22Rv1 (cell line): ENCODE results near the gene CSGALNACT2.

Experiments
- H3K27ac ChIP-seq: fragments of 450-650 bp; 2 replicates; pipeline ENCODE4 v1.5.1; 2017
- ZFX ChIP-seq: fragments of 450-650 bp; IDR thresholded peaks from 2 replicates; pipeline ENCODE4 v1.6.1; 2017; ENCODE audit warnings: antibody characterized with exemption, borderline replicate concordance
- TF ChIP-seq, protein P1 (sequence below): fragments of 450-650 bp; IDR thresholded peaks from 2 replicates; pipeline ENCODE4 v1.5.1; 2017; ENCODE audit warnings: mild to moderate bottlenecking

Gene CSGALNACT2

DNA sequence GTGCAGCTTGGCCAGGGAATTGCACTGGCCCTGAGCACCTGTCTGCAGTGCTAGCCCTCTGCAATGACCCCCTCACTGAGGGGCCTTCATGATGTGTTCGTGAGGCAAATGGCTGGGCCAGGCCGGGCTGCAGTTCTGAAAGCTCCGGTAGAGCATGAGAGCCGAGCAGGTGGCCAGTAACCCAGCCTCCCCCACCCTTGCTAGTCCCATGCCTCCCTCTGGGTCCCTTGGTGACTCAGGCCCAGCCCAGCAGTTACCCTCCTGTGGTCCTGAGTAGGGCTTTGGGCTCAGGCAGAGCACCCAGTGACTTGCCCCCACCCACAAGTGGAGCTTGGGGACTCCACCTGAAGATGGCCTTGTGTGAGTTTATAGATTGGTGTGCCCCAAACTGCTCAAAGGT is 16.1 kb upstream of the CSGALNACT2 start:
- H3K27ac ChIP-seq, result no peak overlapping the region
- TF ChIP-seq ZFX, result no peak
- TF ChIP-seq, protein P1, sequence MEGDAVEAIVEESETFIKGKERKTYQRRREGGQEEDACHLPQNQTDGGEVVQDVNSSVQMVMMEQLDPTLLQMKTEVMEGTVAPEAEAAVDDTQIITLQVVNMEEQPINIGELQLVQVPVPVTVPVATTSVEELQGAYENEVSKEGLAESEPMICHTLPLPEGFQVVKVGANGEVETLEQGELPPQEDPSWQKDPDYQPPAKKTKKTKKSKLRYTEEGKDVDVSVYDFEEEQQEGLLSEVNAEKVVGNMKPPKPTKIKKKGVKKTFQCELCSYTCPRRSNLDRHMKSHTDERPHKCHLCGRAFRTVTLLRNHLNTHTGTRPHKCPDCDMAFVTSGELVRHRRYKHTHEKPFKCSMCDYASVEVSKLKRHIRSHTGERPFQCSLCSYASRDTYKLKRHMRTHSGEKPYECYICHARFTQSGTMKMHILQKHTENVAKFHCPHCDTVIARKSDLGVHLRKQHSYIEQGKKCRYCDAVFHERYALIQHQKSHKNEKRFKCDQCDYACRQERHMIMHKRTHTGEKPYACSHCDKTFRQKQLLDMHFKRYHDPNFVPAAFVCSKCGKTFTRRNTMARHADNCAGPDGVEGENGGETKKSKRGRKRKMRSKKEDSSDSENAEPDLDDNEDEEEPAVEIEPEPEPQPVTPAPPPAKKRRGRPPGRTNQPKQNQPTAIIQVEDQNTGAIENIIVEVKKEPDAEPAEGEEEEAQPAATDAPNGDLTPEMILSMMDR, result no peak

DNA sequence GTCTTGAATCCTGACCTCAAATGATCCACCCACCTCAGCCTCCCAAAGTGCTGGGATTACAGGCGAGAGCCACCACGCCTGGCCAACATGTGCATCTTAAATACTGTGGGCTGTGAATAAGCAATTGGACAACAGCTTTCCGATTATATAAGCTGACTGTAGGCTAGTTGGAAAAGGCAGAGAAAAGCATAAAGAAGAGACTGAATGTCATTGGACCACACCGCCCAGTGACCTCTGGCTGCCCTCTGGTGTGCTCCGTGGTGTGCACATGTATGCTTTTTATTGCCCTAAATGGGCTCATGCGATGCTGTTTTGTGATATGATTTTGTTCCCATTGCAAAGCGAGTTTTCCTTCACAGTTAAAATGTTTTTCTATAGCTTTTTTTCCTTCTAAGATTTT is 15.4 kb upstream of the CSGALNACT2 start:
- H3K27ac ChIP-seq, result no peak overlapping the region
- TF ChIP-seq ZFX, result no peak
- TF ChIP-seq, protein P1, result no peak

GRCh38 chr10:43123361-43124093 is 14.7 kb upstream of the CSGALNACT2 start:
- TF ChIP-seq ZFX, result no peak
- TF ChIP-seq, protein P1, result no peak
- no peak overlapping the region for H3K27ac ChIP-seq

- no peak overlapping the region for H3K27ac ChIP-seq
These were observed 14.1 kb upstream of the CSGALNACT2 start for GRCh38 chr10:43124094-43124521.

DNA sequence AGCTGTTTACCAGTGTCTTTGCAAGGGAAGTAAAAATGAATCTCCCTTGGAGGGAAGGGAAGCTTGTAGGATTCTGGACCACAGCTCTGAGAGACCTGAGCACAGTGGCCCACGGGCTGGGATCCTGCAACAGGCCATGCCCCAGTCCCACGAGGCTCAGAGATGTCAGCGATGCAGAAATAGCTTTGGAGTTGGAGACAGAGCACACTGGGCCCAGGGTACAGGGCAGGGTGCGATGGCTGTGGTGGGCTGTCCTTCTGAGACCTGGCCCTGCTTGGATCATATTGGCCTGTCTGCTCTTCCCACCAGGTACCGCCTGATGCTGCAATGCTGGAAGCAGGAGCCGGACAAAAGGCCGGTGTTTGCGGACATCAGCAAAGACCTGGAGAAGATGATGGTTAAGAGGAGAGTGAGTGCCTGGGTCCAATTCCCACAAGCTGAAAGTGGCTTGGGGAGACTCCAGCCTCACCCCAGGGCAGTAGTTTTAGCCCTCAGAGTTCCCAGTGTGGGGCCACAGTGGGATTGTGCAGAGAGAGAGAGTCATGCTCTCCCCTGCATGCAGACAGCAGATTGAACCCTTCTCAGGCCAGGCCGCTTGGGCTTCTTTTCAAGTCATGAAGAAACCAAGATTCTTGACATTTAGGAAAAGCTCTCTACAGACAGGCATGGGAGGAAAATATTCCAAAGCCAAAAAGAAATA is 13.5 kb upstream of the CSGALNACT2 start:
- TF ChIP-seq, protein P1, result no peak
- TF ChIP-seq ZFX, result no peak
- H3K27ac ChIP-seq, result no peak overlapping the region

More at GRCh38 chr10:43124094-43124521, 14.1 kb upstream of the CSGALNACT2 start:
- TF ChIP-seq, protein P1, result no peak
- no peak for TF ChIP-seq ZFX

DNA sequence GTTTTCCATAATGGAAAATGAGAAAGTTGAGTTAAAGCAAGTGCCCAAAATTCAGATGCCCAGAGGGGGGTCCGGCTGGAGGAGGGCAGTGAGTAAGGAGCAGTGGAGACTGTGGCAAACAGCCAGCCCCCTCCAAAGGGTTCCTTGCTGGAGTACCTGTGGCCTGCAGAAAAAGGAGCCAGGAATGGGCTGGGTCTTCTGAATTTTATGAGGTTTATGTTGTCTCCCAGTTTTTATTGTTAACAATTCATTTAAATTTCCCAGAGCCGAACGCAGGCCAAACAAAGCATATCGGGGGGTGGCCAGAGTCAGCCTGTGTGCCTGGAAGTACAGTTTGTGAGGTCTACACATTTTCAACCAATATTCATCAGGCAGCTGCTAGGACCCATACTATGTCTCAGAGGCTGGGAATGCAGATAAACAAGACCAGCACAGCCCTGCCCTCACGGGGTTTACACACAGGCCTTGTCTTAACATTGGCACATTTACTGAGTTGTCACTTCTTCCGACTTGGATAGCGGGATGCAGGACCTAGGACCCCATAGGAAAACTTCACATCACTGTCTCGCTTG is 12.9 kb upstream of the CSGALNACT2 start:
- no peak for TF ChIP-seq ZFX
- TF ChIP-seq, protein P1, result no peak
- H3K27ac ChIP-seq, result no peak overlapping the region
